SK-N-SH treated with all-trans-retinoic acid at 6 μM for 48 hours (cell line): ENCODE results near the gene CILP2.

Experiments used
- ARNTL ChIP-seq: fragments of 450-650 bp; formaldehyde crosslinking; IDR thresholded peaks from 2 replicates; pipeline ENCODE4 v1.5.0; 2020; ENCODE audit warnings: low read depth, mild to moderate bottlenecking, moderate library complexity, borderline replicate concordance
- ISL1 ChIP-seq: fragments of 250-450 bp; sonication (Bioruptor Pico); IDR thresholded peaks from 2 replicates; pipeline ENCODE4 v2.1.2; 2022; ENCODE audit warnings: mild to moderate bottlenecking, moderate library complexity
- OSR1 ChIP-seq: fragments of 250-450 bp; sonication (Bioruptor Pico); IDR thresholded peaks from 2 replicates; pipeline ENCODE4 v1.8.0; 2022; ENCODE audit warnings: moderate library complexity, mild to moderate bottlenecking, inconsistent platforms
- POU6F1 ChIP-seq: fragments of 250-450 bp; sonication (Bioruptor Pico); IDR thresholded peaks from 2 replicates; pipeline ENCODE4 v1.8.0; 2021; ENCODE audit warnings: low read depth, mild to moderate bottlenecking, moderate library complexity, borderline replicate concordance
- PPARA ChIP-seq: fragments of 250-450 bp; sonication (Bioruptor Pico); IDR thresholded peaks from 2 replicates; pipeline ENCODE4 v1.5.0; 2020; ENCODE audit warnings: mild to moderate bottlenecking, borderline replicate concordance
- RARB ChIP-seq: fragments of 250-450 bp; sonication (Bioruptor Pico); IDR thresholded peaks from 2 replicates; pipeline ENCODE4 v1.8.0; 2021; ENCODE audit warnings: mild to moderate bottlenecking, moderate library complexity
- SNAI2 ChIP-seq: fragments of 250-450 bp; sonication (Bioruptor Pico); IDR thresholded peaks from 2 replicates; pipeline ENCODE4 v1.5.0; 2020; ENCODE audit warnings: mild to moderate bottlenecking, moderate library complexity
- ZC3H10 ChIP-seq: fragments of 250-450 bp; sonication (Bioruptor Pico); IDR thresholded peaks from 2 replicates; pipeline ENCODE4 v1.5.1; 2021; ENCODE audit warnings: mild to moderate bottlenecking, moderate library complexity
- ZFP30 ChIP-seq: fragments of 450-650 bp; formaldehyde crosslinking; IDR thresholded peaks from 2 replicates; pipeline ENCODE4 v1.5.0; 2022; ENCODE audit warnings: mild to moderate bottlenecking, moderate library complexity
- ZNF565 ChIP-seq: fragments of 450-650 bp; formaldehyde crosslinking; conservative IDR thresholded peaks from 2 replicates; pipeline ENCODE4 v1.5.0; 2020; ENCODE audit warnings: low read depth, mild to moderate bottlenecking, moderate library complexity
- ZNF70 ChIP-seq: fragments of 450-650 bp; formaldehyde crosslinking; IDR thresholded peaks from 2 replicates; pipeline ENCODE4 v1.5.0; 2020; ENCODE audit warnings: mild to moderate bottlenecking, moderate library complexity
- TF ChIP-seq, protein P1 (sequence below): fragments of 250-450 bp; sonication (Bioruptor Pico); IDR thresholded peaks from 2 replicates; pipeline ENCODE4 v1.5.1; 2020; ENCODE audit warnings: low read depth, mild to moderate bottlenecking, moderate library complexity
- TF ChIP-seq, protein P2 (sequence below): fragments of 250-450 bp; sonication (Bioruptor Pico); IDR thresholded peaks from 2 replicates; pipeline ENCODE4 v1.8.0; 2020; ENCODE audit warnings: mild to moderate bottlenecking, moderate library complexity, borderline replicate concordance
- TF ChIP-seq, protein P3 (sequence below): fragments of 250-450 bp; sonication (Bioruptor Pico); IDR thresholded peaks from 2 replicates; pipeline ENCODE4 v1.5.1; 2021; ENCODE audit warnings: mild to moderate bottlenecking, moderate library complexity

GRCh38 chr19:19567391-19567790 is 29.3 kb downstream of the CILP2 start:
- no peak for TF ChIP-seq RARB
- TF ChIP-seq ZFP30 (CRISPR knock-in tag) = no peak
- no peak for TF ChIP-seq ARNTL (CRISPR knock-in tag)
- TF ChIP-seq, protein P1, sequence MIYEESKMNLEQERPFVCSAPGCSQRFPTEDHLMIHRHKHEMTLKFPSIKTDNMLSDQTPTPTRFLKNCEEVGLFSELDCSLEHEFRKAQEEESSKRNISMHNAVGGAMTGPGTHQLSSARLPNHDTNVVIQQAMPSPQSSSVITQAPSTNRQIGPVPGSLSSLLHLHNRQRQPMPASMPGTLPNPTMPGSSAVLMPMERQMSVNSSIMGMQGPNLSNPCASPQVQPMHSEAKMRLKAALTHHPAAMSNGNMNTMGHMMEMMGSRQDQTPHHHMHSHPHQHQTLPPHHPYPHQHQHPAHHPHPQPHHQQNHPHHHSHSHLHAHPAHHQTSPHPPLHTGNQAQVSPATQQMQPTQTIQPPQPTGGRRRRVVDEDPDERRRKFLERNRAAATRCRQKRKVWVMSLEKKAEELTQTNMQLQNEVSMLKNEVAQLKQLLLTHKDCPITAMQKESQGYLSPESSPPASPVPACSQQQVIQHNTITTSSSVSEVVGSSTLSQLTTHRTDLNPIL (CRISPR knock-in tag) = no peak
- TF ChIP-seq ZNF70 (CRISPR knock-in tag) = no peak
- TF ChIP-seq, protein P2, sequence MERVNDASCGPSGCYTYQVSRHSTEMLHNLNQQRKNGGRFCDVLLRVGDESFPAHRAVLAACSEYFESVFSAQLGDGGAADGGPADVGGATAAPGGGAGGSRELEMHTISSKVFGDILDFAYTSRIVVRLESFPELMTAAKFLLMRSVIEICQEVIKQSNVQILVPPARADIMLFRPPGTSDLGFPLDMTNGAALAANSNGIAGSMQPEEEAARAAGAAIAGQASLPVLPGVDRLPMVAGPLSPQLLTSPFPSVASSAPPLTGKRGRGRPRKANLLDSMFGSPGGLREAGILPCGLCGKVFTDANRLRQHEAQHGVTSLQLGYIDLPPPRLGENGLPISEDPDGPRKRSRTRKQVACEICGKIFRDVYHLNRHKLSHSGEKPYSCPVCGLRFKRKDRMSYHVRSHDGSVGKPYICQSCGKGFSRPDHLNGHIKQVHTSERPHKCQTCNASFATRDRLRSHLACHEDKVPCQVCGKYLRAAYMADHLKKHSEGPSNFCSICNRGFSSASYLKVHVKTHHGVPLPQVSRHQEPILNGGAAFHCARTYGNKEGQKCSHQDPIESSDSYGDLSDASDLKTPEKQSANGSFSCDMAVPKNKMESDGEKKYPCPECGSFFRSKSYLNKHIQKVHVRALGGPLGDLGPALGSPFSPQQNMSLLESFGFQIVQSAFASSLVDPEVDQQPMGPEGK (CRISPR knock-in tag) = no peak
- no peak for TF ChIP-seq PPARA (CRISPR knock-in tag)
- no peak for TF ChIP-seq SNAI2 (CRISPR knock-in tag)
- TF ChIP-seq ISL1 (CRISPR knock-in tag) = no peak
- TF ChIP-seq, protein P3, sequence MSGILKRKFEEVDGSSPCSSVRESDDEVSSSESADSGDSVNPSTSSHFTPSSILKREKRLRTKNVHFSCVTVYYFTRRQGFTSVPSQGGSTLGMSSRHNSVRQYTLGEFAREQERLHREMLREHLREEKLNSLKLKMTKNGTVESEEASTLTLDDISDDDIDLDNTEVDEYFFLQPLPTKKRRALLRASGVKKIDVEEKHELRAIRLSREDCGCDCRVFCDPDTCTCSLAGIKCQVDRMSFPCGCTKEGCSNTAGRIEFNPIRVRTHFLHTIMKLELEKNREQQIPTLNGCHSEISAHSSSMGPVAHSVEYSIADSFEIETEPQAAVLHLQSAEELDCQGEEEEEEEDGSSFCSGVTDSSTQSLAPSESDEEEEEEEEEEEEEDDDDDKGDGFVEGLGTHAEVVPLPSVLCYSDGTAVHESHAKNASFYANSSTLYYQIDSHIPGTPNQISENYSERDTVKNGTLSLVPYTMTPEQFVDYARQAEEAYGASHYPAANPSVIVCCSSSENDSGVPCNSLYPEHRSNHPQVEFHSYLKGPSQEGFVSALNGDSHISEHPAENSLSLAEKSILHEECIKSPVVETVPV (CRISPR knock-in tag) = no peak
- no peak for TF ChIP-seq POU6F1 (CRISPR knock-in tag)
- no peak for TF ChIP-seq ZC3H10 (CRISPR knock-in tag)
- TF ChIP-seq ZNF565 (CRISPR knock-in tag) = no peak
- no peak for TF ChIP-seq OSR1 (CRISPR knock-in tag)
